Tibial nerve (tissue), 4 donors: ENCODE results near the gene TP53RK.
"Not testable (repeated sequence)": the region's sequence is repeated elsewhere in the genome, so short reads cannot be mapped to it uniquely, and the experiment has no call there.

Source experiments
- EP300 ChIP-seq, 2 donors: sonication (generic); formaldehyde crosslinking; IDR thresholded peaks; one replicate each; pipeline ENCODE4 v1.6.1; 2017; ENCODE audit warnings: antibody characterized with exemption in 2 of 2, mild to moderate bottlenecking in 1 of 2
- POLR2A ChIP-seq, 2 donors: fragments of 450-650 bp; IDR thresholded peaks; one replicate each; pipeline ENCODE4 v1.6.1; 2017; ENCODE audit warnings: antibody characterized with exemption in 2 of 2, mild to moderate bottlenecking in 2 of 2, moderate library complexity in 2 of 2
- TF ChIP-seq, protein P1 (sequence below), 5 experiments: fragments of 200-600 bp in 3 of 5; fragments of 450-650 bp in 2 of 5; sonication (generic) in 3 of 5; IDR thresholded peaks; one replicate each; pipeline ENCODE4 v1.5.1; 2016 to 2019; ENCODE audit warnings: antibody characterized with exemption in 5 of 5, mild to moderate bottlenecking in 3 of 5, moderate library complexity in 2 of 5

DNA sequence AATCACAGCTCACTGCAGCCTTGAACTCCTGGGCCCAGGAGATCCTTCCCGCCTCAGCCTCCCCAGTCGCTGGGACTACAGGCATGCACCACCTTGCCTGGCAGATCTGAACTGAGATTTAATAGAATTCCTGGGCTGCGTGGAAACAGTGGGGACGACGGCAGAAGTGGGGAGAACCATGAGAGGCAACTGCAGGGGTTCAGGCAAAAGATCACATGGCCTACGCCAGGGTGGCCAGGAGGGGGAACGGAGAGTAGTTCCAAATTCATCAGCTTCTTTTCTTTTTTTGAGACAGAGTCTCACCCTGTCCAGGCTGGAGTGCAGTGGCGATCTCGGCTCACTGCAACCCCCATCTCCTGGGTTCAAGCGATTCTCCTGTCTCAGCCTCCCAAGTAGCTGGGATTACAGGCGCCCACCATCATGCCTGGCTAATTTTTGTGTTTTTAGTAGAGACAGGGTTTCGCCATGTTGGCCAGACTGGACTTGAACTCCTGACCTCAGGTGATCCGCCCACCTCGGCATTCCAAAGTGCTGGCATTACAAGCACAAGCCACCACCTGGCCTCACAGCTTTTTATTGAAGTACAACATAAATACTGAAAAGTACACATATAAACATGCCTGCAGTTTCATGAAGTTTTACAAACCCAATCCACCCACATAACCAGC, 12.5 kb downstream of the TP53RK start:
- TF ChIP-seq, protein P1, sequence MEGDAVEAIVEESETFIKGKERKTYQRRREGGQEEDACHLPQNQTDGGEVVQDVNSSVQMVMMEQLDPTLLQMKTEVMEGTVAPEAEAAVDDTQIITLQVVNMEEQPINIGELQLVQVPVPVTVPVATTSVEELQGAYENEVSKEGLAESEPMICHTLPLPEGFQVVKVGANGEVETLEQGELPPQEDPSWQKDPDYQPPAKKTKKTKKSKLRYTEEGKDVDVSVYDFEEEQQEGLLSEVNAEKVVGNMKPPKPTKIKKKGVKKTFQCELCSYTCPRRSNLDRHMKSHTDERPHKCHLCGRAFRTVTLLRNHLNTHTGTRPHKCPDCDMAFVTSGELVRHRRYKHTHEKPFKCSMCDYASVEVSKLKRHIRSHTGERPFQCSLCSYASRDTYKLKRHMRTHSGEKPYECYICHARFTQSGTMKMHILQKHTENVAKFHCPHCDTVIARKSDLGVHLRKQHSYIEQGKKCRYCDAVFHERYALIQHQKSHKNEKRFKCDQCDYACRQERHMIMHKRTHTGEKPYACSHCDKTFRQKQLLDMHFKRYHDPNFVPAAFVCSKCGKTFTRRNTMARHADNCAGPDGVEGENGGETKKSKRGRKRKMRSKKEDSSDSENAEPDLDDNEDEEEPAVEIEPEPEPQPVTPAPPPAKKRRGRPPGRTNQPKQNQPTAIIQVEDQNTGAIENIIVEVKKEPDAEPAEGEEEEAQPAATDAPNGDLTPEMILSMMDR (IDR thresholded peaks at IDR 0.05) = not testable (repeated sequence)
- TF ChIP-seq POLR2A, EP300 (IDR thresholded peaks at IDR 0.05): not testable (repeated sequence)
